SIG-M5 treated with dmso at 0.1 percent for 504 hours (cell line): ENCODE results near the gene PADI1.

Experiments used
- DNase-seq: peaks from one replicate; lab custom pipeline; 2025; ENCODE audit not compliant: unreplicated experiment; lab: John Stamatoyannopoulos, UW

PADI1 gene

DNA sequence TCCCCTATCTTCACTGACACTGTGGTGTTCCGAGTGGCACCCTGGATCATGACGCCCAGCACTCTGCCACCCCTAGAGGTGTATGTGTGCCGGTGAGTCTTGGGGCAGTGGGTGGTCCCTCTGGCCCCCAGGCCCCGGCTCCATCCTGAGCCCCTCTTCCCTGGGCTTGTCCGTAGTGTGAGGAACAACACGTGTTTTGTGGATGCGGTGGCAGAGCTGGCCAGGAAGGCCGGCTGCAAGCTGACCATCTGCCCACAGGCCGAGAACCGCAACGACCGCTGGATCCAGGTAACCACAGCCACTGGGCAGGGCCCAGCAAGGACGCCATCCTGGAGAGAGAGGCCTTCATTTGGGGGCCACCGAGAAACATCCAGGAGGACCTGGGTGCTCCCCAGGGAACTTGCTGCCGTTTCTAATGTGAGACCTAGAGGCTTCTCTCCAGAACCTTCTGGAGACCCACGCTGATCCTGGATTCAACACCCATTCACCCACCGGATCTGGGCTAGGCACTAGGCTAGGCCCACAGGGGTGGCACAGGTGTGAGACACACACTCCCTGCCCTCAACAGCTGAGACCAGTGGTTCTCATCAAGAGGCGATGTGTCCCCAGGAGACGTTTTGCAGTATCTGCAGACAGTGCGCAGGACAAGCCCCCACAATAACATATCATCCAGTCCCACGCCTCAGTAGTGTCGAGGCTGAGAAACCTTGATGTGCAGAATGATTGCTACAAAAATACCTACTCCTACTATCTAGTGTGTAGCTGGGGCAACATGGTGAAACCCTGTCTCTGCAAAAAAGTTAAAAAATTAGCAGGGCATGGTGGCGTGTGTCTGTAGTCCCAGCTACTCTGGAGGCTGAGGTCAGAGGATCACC is 66.2 kb downstream of the PADI1 start:
- no peak for DNase-seq

DNA sequence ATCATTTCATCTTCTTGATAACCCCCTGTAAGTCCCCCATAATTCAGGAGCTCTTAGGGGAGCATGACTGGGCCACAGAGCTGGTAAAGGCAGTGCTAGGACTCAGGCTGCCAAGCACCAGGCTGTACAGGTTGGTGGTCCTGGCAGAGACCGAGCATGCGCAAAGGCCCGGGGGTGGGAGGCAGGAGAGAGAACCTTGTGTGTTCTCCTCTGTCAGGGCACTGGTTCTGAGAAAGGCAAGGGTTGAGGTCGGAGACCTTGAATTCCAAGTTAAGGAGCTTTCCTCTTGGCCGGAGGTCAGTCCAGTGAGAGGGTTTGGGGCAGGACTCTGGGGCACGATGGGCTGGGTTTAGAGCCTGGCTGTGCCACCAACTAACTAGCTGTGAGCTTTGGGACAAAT is 67.1 kb downstream of the PADI1 start:
- no peak for DNase-seq

DNA sequence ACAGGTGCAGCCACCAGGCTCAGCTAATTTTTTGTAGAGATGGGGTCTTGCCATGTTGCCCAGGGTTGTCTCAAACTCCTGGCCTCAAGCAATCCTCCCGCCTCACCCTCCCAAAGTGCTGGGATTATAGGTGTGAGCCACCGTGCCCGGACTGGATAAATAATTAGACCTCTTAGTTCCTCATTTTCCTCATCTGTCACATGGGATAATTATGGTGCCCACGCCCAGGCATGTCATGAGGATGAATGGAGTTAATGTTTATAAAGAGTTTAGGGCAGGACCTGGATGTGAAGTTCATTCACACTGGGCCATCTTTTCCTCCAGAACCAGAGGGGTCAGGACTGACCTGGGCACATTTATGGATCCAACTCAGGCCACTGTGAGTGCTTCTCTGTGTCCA is 67.7 kb downstream of the PADI1 start:
- no peak for DNase-seq

DNA sequence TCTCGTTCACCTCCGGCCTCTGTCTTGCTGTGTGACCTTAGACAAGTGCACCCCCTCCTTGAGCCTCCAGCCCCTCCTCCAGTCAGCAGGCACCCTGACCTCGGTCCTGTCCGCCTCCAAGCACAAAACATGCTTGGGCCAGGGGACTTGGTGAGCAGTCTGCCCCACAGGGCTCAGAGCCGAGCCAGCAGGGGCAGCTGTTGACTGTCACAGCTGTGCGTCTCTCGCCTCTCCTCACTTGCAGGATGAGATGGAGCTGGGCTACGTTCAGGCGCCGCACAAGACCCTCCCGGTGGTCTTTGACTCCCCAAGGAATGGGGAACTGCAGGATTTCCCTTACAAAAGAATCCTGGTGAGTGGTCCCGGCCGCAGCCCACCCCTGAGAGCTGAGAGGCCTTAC is 68.2 kb downstream of the PADI1 start:
- no peak for DNase-seq

DNA sequence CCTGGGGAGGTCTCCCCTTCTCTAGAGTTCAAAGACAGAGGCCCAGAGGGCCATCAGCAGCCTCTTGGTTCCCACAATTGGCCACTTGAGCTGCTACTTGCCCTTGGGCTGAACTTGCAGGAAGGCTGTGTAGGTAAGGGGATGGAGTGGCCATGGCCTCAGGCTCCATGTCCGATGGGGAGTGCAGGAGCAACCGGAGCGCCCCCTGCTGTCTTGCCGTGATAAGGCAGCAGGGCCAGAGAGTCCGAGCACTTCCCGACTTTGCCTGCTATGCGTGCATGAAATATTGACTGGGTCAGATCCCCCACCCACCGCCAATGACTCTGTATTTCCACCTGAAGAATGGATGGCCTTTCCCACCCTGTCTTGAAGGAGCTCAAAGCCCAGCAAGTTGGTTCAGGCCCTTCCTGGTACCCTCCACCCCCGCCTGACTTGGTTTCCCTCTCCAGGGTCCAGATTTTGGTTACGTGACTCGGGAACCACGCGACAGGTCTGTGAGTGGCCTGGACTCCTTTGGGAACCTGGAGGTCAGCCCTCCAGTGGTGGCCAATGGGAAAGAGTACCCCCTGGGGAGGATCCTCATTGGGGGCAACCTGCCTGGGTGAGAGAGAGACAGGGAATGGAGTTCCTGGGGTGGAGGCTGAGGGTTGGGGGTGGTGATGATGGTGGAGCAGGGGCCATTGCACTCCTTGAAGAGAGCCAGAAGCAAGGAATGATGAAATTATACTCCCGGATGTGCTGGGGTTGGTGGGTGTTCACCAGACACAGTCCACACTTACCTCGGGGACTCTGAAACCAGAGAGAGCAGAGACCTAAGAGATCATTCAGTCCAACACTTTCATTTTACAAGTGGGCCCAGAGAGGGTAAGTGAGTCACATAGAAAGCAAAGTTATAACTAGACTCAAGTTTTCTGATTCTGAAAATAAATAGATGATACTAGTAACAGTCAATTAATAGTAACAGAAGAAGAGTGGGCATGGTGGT is 69.5 kb downstream of the PADI1 start:
- peak; percentile 48 for DNase-seq

DNA sequence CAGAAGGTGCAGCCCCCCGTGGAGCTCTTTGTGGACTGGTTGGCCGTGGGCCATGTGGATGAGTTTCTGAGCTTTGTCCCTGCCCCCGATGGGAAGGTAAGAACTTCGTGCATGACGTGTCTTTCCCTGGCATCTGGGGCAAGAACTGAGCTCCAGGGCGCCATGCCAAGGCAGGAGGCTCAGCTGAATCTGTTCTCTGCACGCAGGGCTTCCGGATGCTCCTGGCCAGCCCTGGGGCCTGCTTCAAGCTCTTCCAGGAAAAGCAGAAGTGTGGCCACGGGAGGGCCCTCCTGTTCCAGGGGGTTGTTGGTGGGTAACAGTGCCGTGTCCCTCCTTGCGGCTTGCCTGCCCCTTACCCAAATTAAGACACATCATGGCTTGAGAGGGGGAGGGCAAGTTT is 71.6 kb downstream of the PADI1 start:
- DNase-seq: peak; percentile 36

DNA sequence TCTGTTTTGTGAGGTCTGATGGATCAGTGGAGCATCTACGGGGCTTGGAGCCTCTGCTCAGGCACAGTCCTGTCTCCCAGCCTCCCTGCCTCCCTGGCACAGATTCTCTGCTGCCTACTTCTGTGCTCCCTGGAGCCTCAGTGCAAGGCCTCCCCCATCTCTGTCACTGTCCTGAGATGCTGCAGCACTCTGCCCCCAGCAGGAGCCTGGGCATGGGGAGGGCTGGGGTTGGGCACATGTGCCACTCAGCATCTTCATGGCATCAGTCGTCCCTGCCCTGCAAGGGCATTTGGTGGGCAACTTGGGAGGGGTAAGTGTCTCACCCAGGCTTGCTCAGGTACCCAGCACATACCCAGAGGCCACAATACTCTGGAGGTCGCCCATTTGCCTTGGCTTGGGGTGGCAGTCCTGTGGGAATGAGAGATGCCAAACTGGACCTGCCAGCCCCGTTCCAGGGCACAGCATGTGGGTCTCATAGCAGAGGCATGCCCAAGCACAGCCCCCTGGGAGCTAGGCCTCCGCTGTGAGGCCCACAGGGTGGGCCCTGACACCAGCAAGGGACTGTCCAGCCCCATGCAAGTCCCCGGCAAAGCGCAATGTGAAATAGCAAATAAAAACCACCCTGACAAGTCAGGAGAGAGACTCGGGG is 72.7 kb downstream of the PADI1 start:
- DNase-seq: no peak

DNA sequence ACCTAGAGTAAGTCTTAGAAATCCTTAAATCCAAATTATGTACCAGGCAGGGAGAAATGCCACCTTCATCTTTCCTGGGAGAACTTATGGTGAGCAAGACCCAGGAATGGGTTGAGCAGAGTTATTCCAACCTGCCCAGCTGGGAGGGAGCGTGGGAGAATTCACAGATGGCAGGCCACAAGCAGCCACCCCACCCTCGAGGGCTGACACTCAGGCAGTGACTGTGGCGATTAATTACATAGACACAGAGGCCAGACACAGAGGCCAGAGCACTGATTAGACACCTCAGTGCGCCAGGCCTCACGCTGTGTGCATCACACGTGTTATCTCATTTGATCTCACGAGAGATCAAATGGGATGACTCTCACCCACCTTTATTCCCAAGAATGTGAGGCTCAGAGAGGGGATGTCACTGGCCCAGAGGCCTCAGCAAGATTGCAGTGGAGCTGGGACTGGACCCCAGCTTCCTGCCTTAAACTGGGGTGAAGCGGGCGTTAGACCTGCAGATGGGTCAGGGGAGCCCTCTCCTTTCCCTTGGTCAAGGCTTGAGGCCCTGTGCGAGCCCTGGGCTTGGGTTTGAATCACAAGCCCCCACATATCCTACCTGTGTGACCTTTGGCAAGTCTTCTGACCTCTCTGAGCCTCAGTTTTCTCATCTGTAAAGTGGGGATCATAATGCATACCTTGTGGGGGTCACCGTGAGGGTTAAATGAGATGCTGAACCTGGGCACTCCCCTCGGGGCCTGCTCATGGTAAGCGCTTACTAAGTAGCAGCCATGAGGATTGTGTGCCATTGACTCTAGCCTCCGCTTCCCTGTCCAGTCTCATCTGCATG is 74.3 kb downstream of the PADI1 start:
- no peak for DNase-seq

DNA sequence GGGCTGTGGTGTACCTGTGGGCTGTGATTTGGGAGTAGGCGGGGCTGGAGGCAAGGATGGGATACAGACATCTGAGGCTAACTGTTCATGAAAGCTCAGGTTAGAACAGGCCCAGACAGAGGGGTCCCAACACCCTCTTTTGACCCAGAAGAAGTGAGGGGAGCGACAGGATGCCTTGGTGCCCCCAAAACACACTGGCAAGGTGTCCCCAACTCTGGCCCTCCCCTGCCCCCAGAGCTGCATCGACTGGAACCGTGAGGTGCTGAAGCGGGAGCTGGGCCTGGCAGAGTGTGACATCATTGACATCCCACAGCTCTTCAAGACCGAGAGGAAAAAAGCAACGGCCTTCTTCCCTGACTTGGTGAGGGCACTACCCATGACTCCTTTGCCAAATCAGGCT is 75.5 kb downstream of the PADI1 start:
- no peak for DNase-seq

DNA sequence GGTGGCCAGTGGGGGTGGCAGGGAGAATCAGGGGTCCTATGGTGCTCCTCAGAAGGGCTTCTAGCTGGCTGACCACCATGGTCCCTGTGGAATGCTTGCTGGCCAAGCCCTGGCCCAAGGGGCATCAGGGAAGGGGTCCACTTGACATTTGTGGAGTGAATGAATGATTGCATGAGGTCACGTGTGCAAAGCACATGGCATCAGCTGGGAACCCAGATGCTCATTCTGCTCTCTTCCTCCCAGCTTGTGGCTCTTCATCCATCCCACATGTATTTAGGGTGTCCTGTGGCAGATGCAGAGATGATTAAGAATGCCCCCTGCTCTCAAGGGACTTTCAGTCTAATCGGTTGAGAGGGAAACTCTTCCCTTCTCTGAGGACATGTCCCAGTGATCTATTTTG is 76.0 kb downstream of the PADI1 start:
- no peak for DNase-seq

DNA sequence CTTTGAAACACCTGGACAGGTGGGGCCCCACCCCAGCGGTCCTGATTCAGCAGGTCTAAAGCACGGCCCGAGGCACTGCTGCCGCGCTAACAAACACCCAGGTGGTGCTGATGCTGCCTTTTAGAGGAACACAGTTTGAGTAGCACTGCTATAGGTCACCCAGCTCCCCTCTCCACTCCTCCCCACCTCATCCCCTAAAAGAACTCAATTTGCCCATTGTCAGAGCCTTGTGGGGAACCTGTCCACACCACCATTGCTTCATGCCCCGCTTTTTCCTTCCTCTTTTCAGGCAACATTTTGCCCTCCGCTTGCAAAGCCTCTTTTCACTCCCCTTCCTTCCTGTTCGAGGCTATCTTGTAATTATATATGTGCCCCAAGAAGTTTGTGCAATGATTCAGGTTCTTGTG is 76.8 kb downstream of the PADI1 start:
- peak; percentile 96 for DNase-seq

DNA sequence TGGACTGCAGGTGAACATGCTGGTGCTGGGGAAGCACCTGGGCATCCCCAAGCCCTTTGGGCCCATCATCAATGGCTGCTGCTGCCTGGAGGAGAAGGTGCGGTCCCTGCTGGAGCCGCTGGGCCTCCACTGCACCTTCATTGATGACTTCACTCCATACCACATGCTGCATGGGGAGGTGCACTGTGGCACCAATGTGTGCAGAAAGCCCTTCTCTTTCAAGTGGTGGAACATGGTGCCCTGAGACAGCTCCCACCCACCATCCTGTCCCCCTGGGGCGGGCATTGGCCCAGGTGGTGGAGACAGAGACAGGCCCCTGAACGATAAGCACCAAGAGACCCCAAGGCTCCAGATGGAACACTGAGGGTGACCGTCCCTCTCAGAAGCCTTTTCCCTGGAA is 77.9 kb downstream of the PADI1 start:
- DNase-seq: no peak

DNA sequence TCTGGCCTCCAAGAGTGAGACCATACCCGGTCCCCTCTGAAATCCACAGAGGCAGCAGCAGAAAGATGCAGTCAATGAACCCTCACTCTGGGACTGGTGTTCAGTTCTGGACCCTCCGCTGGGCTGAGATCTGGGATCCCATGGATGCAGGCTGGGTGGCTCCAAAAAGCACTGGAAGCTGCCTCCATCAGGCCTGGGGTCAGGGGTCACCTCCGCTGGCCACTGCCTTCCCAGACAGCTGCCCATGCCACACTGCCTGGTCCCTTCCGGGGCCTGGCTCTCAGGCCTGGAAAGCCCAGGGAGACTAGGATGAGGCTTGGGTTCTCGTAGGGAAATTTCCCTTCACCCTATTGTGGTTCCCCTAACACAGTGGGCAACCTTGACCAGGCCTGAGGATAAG is 81.7 kb downstream of the PADI1 start:
- no peak for DNase-seq

DNA sequence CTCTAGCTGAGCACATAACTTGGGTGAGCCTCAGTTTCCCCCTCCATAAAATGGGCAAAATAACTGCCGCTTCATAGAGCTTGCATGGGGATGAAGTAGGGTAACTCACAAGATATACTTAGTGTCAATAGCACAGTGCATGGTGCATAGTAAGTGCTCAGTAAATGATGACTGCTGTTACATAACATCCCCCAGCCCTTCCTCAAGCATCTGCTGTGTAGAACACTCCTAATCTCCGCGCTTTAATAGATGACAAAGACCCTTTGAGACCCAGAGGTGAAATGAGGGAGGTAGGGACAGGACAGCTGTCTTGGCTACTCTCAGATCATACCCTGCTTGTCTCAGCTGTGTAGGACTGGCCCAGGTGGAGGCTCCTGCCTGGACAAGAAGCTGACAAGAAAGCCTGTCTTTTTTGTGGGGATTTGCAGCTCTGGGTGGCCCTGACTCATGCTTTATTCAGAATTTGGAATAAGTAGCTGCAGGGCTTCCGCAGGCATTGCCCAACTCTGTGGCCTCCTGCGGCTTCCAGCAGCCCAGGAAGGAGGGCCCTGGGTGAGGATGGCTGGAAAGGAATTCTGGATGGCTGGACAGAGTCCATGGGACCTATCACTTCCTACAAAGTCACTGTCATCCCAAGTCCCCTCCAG is 82.3 kb downstream of the PADI1 start:
- DNase-seq: peak; percentile 53

DNA sequence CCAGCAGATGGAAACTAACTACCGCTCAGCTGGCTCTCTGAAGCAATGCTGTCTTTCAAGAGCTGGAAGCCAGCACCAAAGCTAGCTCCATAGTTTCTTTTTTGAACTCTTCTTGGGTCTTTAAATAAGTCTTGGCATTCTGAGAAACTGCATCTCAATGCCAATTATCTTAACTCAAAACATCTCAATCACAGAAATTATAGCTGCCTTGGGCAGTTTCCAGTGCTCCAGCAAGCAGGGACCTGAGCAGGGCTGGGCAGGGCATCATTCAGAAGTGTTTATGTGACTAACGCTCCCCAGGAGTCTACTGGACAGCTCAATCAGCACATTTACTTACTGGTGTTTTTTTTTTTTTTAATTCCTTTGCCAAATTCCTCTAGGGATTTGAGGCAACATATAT is 84.8 kb downstream of the PADI1 start:
- DNase-seq: no peak

DNA sequence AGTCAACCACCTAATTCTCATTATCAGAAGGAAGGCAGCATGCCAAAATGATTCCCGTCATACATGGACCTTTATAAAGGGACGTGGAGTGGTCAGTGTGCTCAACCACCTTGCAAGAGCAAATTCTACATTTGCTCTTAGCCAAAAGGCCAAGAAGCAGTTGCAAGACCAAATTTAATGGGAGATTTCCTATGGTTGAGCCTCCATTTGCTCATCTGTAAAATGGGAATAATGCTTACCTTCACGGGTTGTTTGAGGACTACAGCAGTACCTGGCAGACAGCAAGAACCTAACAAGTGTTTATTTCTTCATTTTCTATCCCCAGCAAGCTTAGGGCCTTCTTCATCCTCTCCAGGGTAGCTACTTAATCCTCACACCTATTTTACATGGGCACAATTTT is 85.6 kb downstream of the PADI1 start:
- no peak for DNase-seq

DNA sequence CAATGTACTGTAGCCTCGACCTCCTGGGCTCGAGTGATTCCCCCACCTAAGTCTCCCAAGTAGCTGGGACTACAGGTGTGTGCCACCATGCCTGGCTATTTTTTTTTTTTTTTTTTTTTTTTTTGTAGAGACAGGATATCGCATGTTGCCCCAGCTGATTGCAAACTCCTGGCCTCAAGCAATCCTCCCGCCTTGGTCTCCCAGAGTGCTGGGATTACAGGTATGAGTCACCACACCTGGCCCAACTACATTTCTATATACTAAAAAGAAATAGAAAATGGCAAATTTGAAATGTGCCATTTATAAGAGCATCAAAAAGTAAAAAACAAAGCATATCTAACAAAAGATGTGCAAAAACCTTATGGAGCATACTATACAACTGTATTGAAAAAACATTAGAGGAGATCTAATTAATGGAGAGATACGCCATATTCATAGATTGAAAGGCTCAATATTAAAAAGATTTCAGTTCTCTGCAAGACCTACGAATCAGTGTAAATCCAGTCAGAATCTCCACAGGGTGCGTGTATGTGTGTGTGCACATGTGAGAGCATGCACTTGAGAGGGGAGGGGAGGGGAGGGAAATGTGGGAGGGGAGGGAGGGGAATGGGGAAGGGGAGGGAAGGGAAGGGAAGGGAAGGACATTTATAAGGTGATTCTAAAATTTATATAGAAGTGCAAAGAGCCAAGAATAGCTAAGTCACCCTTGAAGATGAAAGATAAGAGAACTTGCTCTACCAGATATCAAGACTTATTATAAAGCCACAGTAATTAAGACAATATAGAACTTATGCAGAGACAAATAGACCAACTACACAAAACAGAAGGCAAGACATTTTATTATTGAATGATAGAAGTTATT is 87.6 kb downstream of the PADI1 start:
- no peak for DNase-seq

DNA sequence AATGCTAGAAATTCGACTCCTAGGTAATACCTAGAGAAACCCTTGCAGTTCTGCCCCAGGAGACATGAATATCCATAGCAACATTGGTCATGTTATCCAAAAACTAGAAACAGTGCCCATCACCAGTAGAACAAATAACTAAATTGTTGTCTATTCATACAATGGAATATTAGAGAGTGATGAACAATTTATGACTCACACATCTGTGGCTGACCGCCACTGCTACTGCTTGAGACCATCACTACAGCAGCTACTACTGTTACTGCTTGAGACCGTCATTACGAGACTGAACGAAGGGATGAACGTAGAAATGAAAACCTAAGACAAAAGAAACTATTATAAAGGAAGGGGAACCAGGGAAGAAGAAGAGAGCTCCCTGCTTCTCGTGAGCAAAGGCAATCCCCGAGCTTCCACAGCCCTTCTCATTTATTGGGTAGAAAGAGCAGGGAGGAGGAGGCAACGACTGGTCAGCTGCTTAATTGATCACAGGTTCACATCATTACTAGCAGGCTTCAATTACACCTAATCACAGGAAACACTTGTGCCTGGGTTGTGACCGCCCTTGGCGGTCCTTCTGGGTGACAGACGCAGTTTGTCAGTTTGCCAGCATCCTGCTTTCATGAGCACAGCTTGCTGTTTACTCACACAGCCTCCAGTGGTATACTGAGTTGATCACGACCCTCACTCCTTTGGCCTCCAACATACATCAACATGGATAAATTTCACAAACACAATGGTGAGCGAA is 88.9 kb downstream of the PADI1 start:
- no peak for DNase-seq
